ENCODE measurements around the gene ZNF90.
"Not testable (repeated sequence)": the region's sequence is repeated elsewhere in the genome, so short reads cannot be mapped to it uniquely, and the experiment has no call there.

DNA sequence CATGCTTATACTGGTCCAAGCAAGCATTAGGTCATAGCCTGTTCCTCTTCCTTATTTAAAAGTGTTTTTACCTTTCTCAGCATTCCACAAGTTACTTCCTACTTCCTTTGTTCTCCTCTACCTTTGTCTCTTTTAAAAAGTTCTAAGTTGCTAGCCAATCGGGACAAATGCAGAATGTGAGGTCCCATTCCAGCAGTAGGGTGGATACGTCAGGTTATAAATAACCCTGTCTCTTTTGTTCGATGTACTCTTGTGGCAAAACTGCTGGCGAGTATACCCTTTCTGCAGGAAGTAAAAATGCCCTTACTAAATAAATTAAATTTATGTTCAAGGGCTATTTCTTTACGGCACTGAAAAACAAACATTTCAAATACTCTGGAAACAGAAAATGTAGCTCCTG lies 32.1 kb upstream of the ZNF90 start:
- TF ChIP-seq, protein P1, sequence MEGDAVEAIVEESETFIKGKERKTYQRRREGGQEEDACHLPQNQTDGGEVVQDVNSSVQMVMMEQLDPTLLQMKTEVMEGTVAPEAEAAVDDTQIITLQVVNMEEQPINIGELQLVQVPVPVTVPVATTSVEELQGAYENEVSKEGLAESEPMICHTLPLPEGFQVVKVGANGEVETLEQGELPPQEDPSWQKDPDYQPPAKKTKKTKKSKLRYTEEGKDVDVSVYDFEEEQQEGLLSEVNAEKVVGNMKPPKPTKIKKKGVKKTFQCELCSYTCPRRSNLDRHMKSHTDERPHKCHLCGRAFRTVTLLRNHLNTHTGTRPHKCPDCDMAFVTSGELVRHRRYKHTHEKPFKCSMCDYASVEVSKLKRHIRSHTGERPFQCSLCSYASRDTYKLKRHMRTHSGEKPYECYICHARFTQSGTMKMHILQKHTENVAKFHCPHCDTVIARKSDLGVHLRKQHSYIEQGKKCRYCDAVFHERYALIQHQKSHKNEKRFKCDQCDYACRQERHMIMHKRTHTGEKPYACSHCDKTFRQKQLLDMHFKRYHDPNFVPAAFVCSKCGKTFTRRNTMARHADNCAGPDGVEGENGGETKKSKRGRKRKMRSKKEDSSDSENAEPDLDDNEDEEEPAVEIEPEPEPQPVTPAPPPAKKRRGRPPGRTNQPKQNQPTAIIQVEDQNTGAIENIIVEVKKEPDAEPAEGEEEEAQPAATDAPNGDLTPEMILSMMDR (IDR thresholded peaks at IDR 0.05): not testable (repeated sequence)
- not testable (repeated sequence) for TF ChIP-seq EZH2 (IDR thresholded peaks at IDR 0.05)

Measured in neural progenitor cell (in vitro differentiated cells).